ENCODE measurements around the gene CLDN3. TPM values are rescaled to one million over a fixed set of nuclear protein-coding genes. Genes with fewer than 3 reads are reported as not detected.

CLDN3 gene
- not detected in 2 replicates for total RNA-seq

DNA sequence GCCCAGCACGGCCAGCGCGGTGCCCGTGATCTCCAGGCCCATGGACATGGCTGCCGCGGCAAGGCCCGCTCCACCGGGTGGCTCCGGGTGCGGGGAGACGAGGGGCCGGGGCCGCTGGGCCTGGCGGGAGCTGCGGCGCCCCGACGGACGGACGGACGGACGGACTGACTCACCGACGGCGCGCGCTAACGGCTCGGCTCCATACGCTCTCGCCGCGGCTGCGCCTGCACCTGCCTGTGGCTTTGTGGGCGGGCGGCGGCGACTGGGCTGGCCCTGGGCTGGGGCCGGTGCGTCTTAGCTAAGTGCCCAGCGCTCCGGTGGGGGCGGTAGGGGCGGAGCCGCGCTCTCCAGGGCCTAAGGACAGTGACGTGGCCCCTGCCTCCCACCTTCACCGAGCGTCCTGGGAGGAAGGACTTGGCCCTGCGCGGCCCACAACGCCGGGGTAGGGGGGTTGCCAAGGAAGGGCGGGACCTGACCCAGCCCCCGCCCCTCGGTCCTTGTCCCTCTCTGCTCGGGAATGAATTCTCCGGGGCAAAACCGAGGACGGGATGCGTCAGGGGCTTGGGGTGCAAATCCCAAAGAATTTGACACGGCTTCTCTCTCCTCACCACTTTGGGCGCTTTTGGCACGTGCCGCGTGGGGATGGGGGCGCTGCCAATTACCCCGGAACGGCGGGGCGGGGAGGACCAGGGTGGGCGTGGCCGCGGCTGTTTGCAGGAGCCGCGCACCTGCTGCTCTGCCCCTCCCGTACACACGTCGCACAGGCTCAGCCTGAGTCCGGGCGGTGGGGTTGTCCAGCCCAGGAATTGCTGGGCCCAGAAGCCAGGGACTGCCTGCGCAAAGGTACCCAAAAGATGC, at the start of gene CLDN3:
Gene CLDN3, minus strand, starts transcription at position 269 of the 858 bp plus-strand sequence. Its CDS starts 221 bp downstream, at position 48.

GRCh38 chr7:73738612-73739386, 31.3 kb downstream of the CLDN3 start, which contains the start of gene ABHD11:
TSS of gene ABHD11 (minus strand) at chr7:73738802. CDS start at chr7:73738770, 32 bp downstream.

Other genes with a start within 250 kb of the CLDN3 start
- gene BAZ1B, start 248.0 kb downstream of the CLDN3 start, total RNA-seq: 61.3 and 70.0 TPM in 2 replicates
- 22.7 and 25.5 TPM in 2 replicates for gene BCL7B, start 212.6 kb downstream of the CLDN3 start, total RNA-seq
- gene TBL2, start 191.7 kb downstream of the CLDN3 start, total RNA-seq: 60.9 and 81.9 TPM in 2 replicates
- under 0.01 TPM in 1 of 2 replicates, not detected in the other for gene MLXIPL, start 145.7 kb downstream of the CLDN3 start, total RNA-seq
- gene VPS37D, start 102.4 kb downstream of the CLDN3 start, total RNA-seq: 2.9 and 3.6 TPM in 2 replicates
- 2.0 and 2.1 TPM in 2 replicates for gene DNAJC30, start 86.8 kb downstream of the CLDN3 start, total RNA-seq
- gene BUD23, start 86.7 kb downstream of the CLDN3 start, total RNA-seq: 46.8 and 73.7 TPM in 2 replicates
- gene STX1A, start 50.6 kb downstream of the CLDN3 start, total RNA-seq: 33.1 and 39.5 TPM in 2 replicates
- gene ABHD11, start 31.5 kb downstream of the CLDN3 start, total RNA-seq: 12.0 and 22.7 TPM in 2 replicates
- gene CLDN4, start 60.7 kb upstream of the CLDN3 start, total RNA-seq: 0.12 and 0.13 TPM in 2 replicates
- 2.5 and 7.2 TPM in 2 replicates for gene METTL27, start 72.2 kb upstream of the CLDN3 start, total RNA-seq
- not detected in 2 replicates for gene TMEM270, start 90.9 kb upstream of the CLDN3 start, total RNA-seq